GM19351 (cell line): ENCODE measurements around the gene CIAO3.
A peak's percentile ranks its signal among the peaks of the same experiment; 100 is the strongest.
"Not testable (repeated sequence)": the region's sequence is repeated elsewhere in the genome, so short reads cannot be mapped to it uniquely, and the experiment has no call there.

Experiments used
- ATAC-seq: cut with Tn5 transposase; IDR thresholded peaks from one replicate; pipeline ENCODE4 v1.9.1; 2021; ENCODE audit warnings: mild to moderate bottlenecking, moderate library complexity; ENCODE audit not compliant: unreplicated experiment

Gene CIAO3

DNA sequence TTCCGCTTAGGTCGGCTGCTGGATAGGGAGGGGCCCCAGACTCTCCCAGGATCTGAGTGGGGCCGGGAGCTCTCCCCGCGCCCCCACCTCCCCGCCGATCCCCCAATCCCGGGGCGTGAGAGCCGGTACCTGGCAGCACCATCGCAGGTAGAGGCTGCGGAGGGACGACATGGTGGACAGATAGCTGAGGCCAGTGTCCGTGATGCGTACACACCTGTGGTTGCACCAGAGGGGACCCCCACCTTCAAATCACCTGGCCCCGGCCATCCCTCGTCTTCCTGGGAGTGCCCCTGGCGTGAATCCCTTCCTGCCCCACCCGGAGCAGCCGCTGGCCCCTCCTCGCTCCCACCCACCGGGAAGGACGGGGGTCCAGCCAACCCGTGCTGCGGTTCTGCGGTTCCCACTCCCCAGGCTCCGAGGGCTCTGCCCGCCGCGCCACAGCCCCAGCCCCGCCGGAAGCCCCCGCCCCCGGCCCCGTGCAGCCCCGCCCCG lies 45.9 kb downstream of the CIAO3 start:
- no peak for ATAC-seq

GRCh38 chr16:694187-694862 lies 46.5 kb downstream of the CIAO3 start:
- ATAC-seq = no peak

GRCh38 chr16:693766-694165 lies 47.0 kb downstream of the CIAO3 start:
- ATAC-seq = no peak

DNA sequence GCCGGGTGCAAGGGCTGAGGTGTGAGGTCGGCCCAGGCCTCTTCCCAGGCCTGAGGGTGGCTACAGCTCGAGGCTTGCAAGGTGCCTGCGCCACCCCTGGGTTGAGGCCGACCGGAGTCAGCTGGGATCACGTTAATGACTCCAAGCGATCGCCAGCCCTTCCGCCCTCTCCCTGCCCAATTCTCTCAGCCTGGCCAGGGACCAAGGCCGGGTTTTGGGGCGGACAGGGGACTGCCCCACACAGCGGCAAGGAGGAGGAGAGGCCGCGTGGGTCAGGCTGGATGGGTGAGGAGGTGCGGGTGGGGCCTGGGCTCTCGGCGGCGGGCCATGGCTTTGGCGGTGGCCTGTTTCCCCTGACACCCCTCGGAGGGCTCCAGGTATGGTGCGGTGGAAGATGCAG lies 47.4 kb downstream of the CIAO3 start:
- no peak for ATAC-seq

GRCh38 chr16:692356-693108 lies 48.3 kb downstream of the CIAO3 start:
- no peak for ATAC-seq

GRCh38 chr16:691242-691641 lies 49.6 kb downstream of the CIAO3 start:
- ATAC-seq = not testable (repeated sequence)

DNA sequence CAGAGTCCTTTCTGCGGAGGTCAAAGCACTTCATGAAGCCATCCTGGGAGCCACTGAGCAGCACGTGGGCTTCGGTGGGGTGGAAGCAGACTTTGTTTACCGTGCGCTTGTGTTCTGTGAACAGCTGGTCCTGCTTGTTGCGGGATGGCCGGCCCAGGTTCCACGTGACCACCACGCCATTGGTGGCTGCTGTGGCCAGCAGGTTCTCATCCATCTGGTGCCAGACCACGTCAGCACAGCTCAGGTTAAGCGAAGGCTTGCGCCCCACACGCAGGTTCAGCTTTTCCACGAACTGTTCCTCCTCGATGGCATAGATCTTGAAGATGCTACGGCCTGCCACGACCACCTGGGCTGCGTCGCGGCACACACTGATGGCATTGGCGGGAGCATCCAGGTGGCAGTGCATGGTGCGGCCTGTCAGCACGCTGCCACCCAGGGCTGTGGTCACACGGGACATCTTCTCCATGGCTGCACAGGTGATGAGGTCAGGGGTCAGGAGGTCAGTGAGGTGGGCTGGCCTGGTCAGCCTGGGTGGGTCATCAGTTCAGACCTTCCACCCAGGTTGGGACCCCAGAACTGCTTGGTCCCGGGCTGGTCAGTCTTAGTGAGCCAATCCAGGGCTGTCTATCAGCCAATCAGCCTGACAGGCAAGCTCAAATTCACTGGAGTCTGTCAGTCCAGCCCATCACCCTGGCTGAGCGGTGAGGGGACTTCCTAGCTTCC lies 51.5 kb downstream of the CIAO3 start:
- ATAC-seq = no peak

- ATAC-seq = no peak
Observed at GRCh38 chr16:687499-687898, 53.3 kb downstream of the CIAO3 start.

DNA sequence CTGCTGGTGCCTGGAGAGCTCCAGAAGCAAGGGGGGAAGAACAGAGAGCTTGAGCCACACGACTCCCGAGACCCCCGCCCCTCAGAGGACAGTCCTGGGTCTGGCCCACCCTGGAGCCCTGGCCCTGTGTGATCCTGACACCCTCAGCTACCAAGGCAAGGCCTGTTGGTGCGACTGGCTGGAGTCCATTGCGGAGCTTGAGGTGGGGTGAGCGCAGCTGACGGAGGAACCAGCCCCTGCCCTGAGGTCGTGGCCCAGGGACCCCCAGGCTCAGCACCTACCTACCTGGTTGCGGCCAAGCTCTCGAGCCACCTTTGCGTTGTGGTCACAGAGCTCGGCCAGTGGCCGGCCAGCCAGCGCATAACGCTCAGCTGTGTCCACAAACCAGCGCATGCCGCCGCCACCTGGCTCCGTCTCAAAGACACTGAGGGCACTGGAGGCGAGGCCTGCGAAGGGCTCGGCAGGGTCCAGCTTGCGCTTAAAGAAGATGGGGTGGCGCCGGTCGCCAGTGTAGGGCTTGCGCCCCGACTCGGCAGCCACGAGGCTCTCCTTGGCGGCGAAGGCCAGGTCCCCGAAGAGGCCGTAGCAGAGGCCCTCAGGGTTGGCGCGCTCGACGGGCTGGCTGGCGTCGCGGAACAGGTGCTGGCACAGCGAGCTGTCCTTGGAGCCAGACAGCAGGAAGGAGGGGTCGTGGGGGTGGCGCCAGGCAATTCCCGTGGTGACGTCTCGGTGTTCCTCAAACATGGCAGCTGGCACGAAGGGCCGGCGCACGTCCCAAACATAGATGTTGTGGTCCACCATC lies 54.1 kb downstream of the CIAO3 start:
- ATAC-seq = no peak

DNA sequence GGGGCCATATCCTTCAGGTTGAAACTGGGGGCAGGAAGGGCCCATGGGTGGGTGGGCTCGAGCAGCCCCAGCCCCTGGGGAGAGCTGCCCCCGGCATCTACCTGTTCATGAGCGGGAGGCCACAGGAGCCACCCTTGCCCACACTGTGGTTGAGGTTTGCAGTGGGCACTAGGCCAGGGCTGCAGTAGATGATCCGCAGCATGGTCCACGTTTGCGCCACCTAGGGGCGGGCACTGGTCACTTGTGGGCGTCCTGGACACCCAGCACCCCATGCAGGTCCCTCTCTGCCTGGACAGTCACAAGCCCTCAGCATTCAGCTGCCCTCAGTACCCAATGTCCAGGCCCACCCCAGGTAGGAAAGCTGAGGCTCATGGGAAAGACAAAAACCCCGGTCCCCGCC lies 54.8 kb downstream of the CIAO3 start:
- no peak for ATAC-seq

GRCh38 chr16:684961-685696 lies 55.7 kb downstream of the CIAO3 start:
- ATAC-seq = no peak

GRCh38 chr16:684071-684794 lies 56.6 kb downstream of the CIAO3 start, which contains the start of gene JMJD8:
TSS of gene JMJD8 (minus strand) at chr16:684334. CDS start at chr16:684319, 15 bp downstream.
- ATAC-seq = peak; percentile 79

DNA sequence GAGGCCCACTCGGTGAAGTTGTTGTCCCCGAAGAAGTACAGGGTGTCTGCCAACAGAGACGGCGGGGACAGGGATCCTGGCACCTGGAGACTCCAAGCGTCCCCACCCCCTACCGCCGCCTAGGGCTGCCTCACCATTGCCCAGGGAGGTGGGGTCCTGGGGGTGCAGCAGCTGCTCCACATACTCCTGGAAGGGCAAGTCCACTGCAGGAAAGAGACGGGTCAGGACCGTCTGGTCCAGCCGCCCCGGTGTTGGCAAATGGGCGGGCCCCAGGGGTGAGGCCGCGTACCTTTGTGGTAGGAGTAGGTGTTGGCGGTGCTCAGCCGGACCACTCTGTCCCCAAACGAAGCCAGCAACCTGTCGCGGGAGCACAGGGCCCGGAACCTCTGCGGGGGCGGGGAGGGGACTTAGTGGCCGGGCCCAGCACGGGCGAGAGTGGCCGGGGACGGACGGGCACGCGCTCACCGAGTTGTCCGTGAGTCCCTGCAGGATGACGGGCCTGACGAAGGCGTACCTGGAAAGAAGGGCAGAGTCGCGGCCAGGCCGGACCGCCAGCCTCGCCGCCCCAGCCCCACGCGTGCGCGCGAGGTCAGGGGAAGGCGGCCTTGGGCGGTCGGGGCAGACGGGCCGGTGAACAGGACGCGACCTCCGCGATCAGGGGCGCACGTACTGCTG lies 57.3 kb downstream of the CIAO3 start:
- no peak for ATAC-seq

- ATAC-seq = no peak
Observed at GRCh38 chr16:682493-683395, 58.1 kb downstream of the CIAO3 start.

DNA sequence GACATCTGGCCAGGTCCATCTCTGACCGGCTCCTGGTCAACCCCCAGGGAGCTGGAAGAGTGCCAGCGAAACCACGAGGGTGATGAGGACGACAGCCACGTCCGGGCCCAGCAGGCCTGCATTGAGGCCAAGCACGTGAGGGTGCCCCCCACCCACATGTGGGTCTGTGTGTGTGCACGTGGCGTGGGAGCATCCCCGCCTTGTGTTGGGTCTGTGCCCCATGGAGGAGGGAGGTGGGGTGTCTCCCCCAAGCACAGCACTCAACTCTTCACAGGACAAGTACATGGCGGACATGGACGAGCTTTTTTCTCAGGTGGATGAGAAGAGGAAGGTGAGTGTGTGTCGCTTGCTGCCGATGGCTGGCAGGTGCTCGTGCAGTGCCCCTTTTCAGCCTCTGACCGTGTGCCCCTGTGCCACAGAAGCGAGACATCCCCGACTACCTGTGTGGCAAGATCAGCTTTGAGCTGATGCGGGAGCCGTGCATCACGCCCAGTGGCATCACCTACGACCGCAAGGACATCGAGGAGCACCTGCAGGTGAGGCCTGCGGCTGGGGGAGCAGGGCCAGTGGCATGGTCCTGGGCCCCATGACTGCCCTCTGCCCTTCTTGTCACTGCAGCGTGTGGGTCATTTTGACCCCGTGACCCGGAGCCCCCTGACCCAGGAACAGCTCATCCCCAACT lies 58.9 kb downstream of the CIAO3 start:
- ATAC-seq = no peak

DNA sequence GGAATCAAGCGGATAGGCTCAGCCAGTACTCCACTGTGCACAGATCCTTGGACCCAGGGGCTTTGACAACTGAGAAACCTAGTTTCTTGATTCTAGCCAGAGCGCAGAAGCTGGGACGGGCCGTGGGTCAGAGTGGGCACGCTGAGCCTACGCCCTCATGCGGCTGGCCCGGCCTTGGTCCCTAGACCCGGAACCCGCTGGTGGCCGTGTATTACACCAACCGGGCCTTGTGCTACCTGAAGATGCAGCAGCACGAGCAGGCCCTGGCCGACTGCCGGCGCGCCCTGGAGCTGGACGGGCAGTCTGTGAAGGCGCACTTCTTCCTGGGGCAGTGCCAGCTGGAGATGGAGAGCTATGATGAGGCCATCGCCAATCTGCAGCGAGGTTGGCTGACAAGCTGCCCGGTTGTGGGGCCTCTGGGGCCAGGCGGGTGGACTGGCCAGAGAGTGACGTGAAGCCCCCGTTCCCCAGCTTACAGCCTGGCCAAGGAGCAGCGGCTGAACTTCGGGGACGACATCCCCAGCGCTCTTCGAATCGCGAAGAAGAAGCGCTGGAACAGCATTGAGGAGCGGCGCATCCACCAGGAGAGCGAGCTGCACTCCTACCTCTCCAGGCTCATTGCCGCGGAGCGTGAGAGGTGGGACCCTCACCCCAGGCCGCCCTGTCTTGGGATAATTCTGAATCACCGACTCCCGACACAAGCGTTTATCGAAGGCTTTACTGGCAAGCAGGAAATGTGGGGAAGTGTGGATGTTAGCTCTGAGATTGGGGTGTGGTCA lies 59.6 kb downstream of the CIAO3 start:
- no peak for ATAC-seq

GRCh38 chr16:680625-680945 lies 60.2 kb downstream of the CIAO3 start:
- ATAC-seq = no peak
